Astrocyte (in vitro differentiated cells and primary cell): ENCODE data around the gene ZNF497. TPM values are rescaled to one million over a fixed set of nuclear protein-coding genes. Genes with fewer than 3 reads are reported as not detected.
A peak's percentile ranks its signal among the peaks of the same experiment; 100 is the strongest.

Source experiments
- DNase-seq: peaks from one replicate; pipeline ENCODE4 v3.0.0-alpha.2; 2010; ENCODE audit warnings: low read depth
- FAIRE-seq: peaks from 2 replicates; lab custom pipeline; 2011; peaks lifted over from hg19 to GRCh38; lab: Jason Lieb, UNC
- H2AFZ ChIP-seq: 2 replicates; pipeline ENCODE4 v1.6.0; 2012; ENCODE audit warnings: low read depth, low read length, inconsistent platforms
- H3K27ac ChIP-seq: 2 replicates; pipeline ENCODE4 v1.5.1; 2011; ENCODE audit warnings: low read depth, low read length, inconsistent platforms
- H3K27me3 ChIP-seq: 2 replicates; pipeline ENCODE4 v1.6.0; 2011; ENCODE audit warnings: low read length, inconsistent platforms; ENCODE audit not compliant: insufficient read depth
- H3K36me3 ChIP-seq: 2 replicates; pipeline ENCODE4 v1.5.1; 2011; ENCODE audit warnings: low read length, inconsistent platforms; ENCODE audit not compliant: insufficient read depth
- H3K4me1 ChIP-seq: 2 replicates; pipeline ENCODE4 v1.5.1; 2011; ENCODE audit warnings: low read length, inconsistent platforms; ENCODE audit not compliant: insufficient read depth
- H3K4me2 ChIP-seq: 2 replicates; pipeline ENCODE4 v1.6.0; 2012; ENCODE audit warnings: low read length, inconsistent platforms
- H3K4me3 ChIP-seq: 2 replicates; pipeline ENCODE4 v1.5.1; 2011; ENCODE audit warnings: low read depth, mild to moderate bottlenecking, low read length, inconsistent platforms; ENCODE audit not compliant: insufficient read depth
- H3K79me2 ChIP-seq: 2 replicates; pipeline ENCODE4 v1.6.0; 2012; ENCODE audit warnings: mild to moderate bottlenecking, low read length, inconsistent platforms; ENCODE audit not compliant: insufficient read depth
- H3K9ac ChIP-seq: 2 replicates; pipeline ENCODE4 v1.6.0; 2012; ENCODE audit warnings: mild to moderate bottlenecking, low read length, inconsistent platforms
- H3K9me3 ChIP-seq: 2 replicates; pipeline ENCODE4 v1.5.1; 2012; ENCODE audit warnings: low read depth, mild to moderate bottlenecking, low read length, inconsistent platforms; ENCODE audit not compliant: insufficient read depth
- H4K20me1 ChIP-seq: 2 replicates; pipeline ENCODE4 v1.6.0; 2012; ENCODE audit warnings: low read length, inconsistent platforms; ENCODE audit not compliant: insufficient read depth
- H3K27ac Mint-ChIP-seq: one replicate; pipeline ENCODE4 v1.8.0; 2021; ENCODE audit warnings: mild to moderate bottlenecking, mixed read lengths; ENCODE audit not compliant: unreplicated experiment
- H3K27me3 Mint-ChIP-seq: one replicate; pipeline ENCODE4 v1.8.0; 2021; ENCODE audit warnings: low read depth, mixed read lengths; ENCODE audit not compliant: unreplicated experiment
- H3K36me3 Mint-ChIP-seq: one replicate; pipeline ENCODE4 v1.8.0; 2021; ENCODE audit warnings: low read depth, mixed read lengths; ENCODE audit not compliant: unreplicated experiment
- H3K4me1 Mint-ChIP-seq: one replicate; pipeline ENCODE4 v1.8.0; 2021; ENCODE audit warnings: low read depth, mixed read lengths; ENCODE audit not compliant: unreplicated experiment
- H3K4me3 Mint-ChIP-seq: one replicate; pipeline ENCODE4 v1.8.0; 2021; ENCODE audit warnings: mild to moderate bottlenecking, moderate library complexity, mixed read lengths; ENCODE audit not compliant: unreplicated experiment
- H3K9me3 Mint-ChIP-seq: one replicate; pipeline ENCODE4 v1.8.0; 2021; ENCODE audit warnings: mild to moderate bottlenecking, mixed read lengths; ENCODE audit not compliant: unreplicated experiment
- EZH2 ChIP-seq: IDR thresholded peaks from 2 replicates; pipeline ENCODE4 v1.6.1; 2012; ENCODE audit warnings: mild to moderate bottlenecking, low read length, inconsistent platforms; ENCODE audit not compliant: insufficient read depth
- total RNA-seq: library from RNA; stranded (reverse); gene quantifications from 2 replicates; pipeline ENCODE4 v1.2.1, GENCODE V29; 2021
- TF ChIP-seq, protein P1 (sequence below): IDR thresholded peaks from 2 replicates; pipeline ENCODE4 v1.5.1; 2011; ENCODE audit warnings: low read depth, mild to moderate bottlenecking, inconsistent platforms, low read length, moderate library complexity; ENCODE audit not compliant: insufficient read depth

Gene ZNF497
- total RNA-seq, 1 donor from 2014 or later: 0.43 TPM

DNA sequence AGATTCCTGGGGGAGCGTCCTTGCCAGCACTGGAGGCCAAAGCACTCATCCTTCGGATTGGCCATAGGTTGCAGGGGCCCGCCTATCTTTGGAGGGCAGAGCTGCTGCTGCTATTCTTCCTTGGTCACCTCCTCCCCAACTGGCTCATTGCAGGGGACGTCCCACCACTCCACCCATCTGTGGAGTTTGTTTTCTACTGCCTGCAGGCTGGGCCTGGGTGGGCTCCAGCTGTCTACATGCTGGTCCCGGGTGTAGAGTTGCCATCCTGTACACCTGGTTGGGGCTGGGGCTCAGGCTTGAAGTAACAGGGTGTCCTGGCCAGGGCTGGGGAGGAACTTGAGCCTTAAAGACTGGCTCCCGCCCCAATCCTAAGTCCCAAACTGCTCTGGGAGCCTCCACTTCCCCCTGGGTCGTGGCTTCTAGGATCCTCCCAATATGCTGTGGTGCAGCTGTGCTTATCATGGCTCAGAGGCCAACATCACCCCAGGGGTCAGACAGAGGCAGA is 35.0 kb upstream of the ZNF497 start:
- peaks cover 32% of the 10 kb centered on the region for H4K20me1 ChIP-seq
- peaks cover 18% of the 10 kb centered on the region for H3K36me3 Mint-ChIP-seq
- H3K27me3 Mint-ChIP-seq: no peaks in the 10 kb centered on the region
- no peak overlapping the region for H3K4me3 Mint-ChIP-seq
- H3K36me3 ChIP-seq: peaks cover 17% of the 10 kb centered on the region
- H3K4me2 ChIP-seq: no peak overlapping the region
- no peak for TF ChIP-seq EZH2
- TF ChIP-seq, protein P1, sequence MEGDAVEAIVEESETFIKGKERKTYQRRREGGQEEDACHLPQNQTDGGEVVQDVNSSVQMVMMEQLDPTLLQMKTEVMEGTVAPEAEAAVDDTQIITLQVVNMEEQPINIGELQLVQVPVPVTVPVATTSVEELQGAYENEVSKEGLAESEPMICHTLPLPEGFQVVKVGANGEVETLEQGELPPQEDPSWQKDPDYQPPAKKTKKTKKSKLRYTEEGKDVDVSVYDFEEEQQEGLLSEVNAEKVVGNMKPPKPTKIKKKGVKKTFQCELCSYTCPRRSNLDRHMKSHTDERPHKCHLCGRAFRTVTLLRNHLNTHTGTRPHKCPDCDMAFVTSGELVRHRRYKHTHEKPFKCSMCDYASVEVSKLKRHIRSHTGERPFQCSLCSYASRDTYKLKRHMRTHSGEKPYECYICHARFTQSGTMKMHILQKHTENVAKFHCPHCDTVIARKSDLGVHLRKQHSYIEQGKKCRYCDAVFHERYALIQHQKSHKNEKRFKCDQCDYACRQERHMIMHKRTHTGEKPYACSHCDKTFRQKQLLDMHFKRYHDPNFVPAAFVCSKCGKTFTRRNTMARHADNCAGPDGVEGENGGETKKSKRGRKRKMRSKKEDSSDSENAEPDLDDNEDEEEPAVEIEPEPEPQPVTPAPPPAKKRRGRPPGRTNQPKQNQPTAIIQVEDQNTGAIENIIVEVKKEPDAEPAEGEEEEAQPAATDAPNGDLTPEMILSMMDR: no peak
- no peak for FAIRE-seq
- H3K4me3 ChIP-seq: no peak overlapping the region
- no peaks in the 10 kb centered on the region for H3K9me3 Mint-ChIP-seq
- H3K27ac ChIP-seq: no peak overlapping the region
- H3K4me1 Mint-ChIP-seq: peaks cover 4% of the 10 kb centered on the region
- H3K9me3 ChIP-seq: no peaks in the 10 kb centered on the region
- H3K79me2 ChIP-seq: peaks cover 4% of the 10 kb centered on the region
- no peak overlapping the region for H3K27ac Mint-ChIP-seq
- peaks cover 18% of the 10 kb centered on the region for H3K4me1 ChIP-seq
- no peak overlapping the region for H2AFZ ChIP-seq
- no peak for DNase-seq
- H3K9ac ChIP-seq: no peak overlapping the region
- H3K27me3 ChIP-seq: no peaks in the 10 kb centered on the region

DNA sequence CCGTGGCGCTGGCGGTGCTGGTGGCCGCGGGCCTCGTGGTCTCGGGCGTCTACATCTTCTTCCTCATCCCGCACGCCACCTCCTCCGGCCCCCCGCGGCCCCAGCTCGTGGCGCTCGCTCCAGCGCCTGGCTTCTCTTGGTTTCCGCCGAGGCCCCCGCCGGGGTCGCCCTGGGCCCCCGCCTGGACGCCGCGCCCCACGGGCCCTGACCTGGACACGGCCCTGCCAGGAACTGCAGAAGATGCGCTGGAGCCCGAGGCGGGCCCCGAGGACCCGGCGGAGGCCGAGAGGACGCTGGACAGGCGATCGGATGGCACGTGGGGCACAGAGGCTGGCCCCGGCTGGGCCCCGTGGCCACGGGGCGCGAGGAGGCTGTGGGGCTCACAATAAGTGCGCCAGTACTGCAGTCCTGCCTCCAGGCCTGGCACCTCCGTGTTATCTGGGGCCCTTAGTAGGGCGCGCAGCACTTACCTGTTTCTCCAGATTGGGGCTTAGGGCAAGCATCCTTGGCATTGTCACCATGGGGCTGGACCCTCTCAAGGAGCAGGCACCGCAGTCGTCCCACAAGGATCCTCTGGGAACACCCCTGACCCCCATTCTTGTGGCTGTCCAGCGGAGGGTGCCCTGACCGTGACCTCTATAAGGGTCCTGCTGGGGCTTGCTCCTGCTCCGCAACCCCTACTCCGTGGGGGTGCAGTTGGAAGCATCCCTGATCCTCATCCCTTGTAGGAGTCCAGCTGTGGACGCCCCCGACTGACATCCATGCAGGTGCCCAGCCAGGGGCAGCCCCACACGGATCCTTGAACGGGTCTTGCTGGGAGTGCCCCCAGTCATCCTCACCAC is 34.4 kb upstream of the ZNF497 start:
- Mint-ChIP-seq H3K4me3 (no peak overlapping the region), H3K4me1 (peaks cover 4% of the 10 kb centered on the region), H3K27ac (no peak overlapping the region), H3K9me3 (no peaks in the 10 kb centered on the region), H3K36me3 (peaks cover 18% of the 10 kb centered on the region), H3K27me3 (no peaks in the 10 kb centered on the region)
- TF ChIP-seq, protein P1: no peak
- no peak for TF ChIP-seq EZH2
- peaks cover 9% of the 10 kb centered on the region for H3K79me2 ChIP-seq
- H3K9me3 ChIP-seq: no peaks in the 10 kb centered on the region
- no peak overlapping the region for H3K9ac ChIP-seq
- FAIRE-seq: no peak
- H2AFZ ChIP-seq: no peak overlapping the region
- H3K36me3 ChIP-seq: peaks cover 20% of the 10 kb centered on the region
- no peak overlapping the region for H3K27ac ChIP-seq
- peaks cover 38% of the 10 kb centered on the region for H4K20me1 ChIP-seq
- H3K4me3 ChIP-seq: no peak overlapping the region
- peaks cover 16% of the 10 kb centered on the region for H3K4me1 ChIP-seq
- DNase-seq: no peak
- H3K27me3 ChIP-seq: no peaks in the 10 kb centered on the region
- peak overlapping the region; percentile 73 for H3K4me2 ChIP-seq
